ENCODE results near the gene SPAG9.

Gene SPAG9

DNA sequence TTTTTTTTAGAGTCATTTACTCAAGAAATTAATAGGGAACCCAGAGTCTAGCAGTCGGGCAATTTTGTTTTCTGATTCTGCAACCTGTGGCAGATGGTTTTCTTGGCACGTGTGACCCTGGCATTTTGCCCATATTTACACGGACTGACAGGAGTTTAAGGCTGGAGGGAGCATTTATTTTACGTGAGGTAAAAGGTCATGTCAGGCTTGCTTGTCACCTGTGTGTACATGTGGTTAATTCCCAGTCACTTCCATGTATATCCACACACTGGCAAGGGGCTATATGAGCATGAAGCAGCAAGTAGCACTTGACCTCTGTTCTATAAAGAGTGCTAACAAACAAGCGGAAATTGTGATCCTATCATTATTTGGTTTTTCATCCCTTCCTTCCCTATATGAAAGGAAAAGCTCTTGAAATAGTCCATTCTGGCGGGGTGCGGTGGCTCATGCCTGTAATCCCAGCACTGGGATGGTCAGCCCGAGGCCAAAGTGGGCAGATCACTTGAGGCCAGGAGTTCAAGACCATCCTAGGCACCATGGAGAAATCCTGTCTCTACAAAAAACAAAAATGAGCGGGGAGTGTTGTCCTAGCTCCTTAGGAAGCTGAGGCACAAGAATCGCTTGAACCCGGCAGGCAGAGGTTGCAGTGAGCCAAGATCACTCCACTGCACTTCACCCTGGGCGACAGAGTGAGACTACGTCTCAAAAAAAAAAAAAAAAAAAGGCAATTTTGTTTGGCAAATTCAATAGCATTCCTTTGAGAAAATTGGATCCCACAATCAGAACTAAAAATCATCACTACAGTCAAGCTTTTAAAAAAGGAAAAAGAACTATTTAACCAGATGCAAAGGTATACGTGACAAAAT lies 2.1 kb downstream of the SPAG9 start:
- Histone ChIP-seq H3K4me3 (ENCODE audit: low read depth, low read length) (peak overlapping the region; percentile 4), H3K4me1 (ENCODE audit: control insufficient read depth, insufficient read depth, low read length) (peaks cover 14% of the 10 kb centered on the region), H3K9me3 (ENCODE audit: control insufficient read depth, insufficient read depth, low read depth, low read length) (no peaks in the 10 kb centered on the region), H3K27ac (ENCODE audit: extremely low read depth, low read depth, low read length) (no peak overlapping the region; the same call in none of the 2 replicates), H3K36me3 (ENCODE audit: control insufficient read depth in 2 of 2, insufficient read depth in 1 of 2, low read length in 2 of 2) (no peaks in the 10 kb centered on the region; a peak in 1 of 3 replicates)
- CTCF ChIA-PET, result interaction anchor here (0.7 to 0.9 kb wide), 3 partner anchors 14 to 162 kb away, joined by 3 to 6 read pairs (median 3); partner anchors contain the start of gene NME1
- POLR2A ChIA-PET, result interaction anchor here (1.1 kb wide), 1 partner anchor 48 kb away, joined by 3 read pairs; the partner anchor contains the start of gene NME2
- TF ChIP-seq ZNF768 (tag by site-specific recombination; IDR thresholded peaks at IDR 0.05) (no peak), OSR2 (tag by site-specific recombination; IDR thresholded peaks at IDR 0.05) (peak; percentile 24; the same call in 1 of the 2 replicates), ZSCAN16 (tag by site-specific recombination; IDR thresholded peaks at IDR 0.05) (no peak), ZNF146 (tag by site-specific recombination; IDR thresholded peaks at IDR 0.05) (no peak), ZNF792 (tag by site-specific recombination; IDR thresholded peaks at IDR 0.05) (no peak), ZNF548 (tag by site-specific recombination; IDR thresholded peaks at IDR 0.05) (no peak), ZBTB1 (tag by site-specific recombination; IDR thresholded peaks at IDR 0.05) (no peak), ZNF626 (tag by site-specific recombination; IDR thresholded peaks at IDR 0.05) (no peak), FEZF1 (tag by site-specific recombination; IDR thresholded peaks at IDR 0.05) (peak; percentile 40; the same call in 1 of the 2 replicates), SP7 (tag by site-specific recombination; IDR thresholded peaks at IDR 0.05) (peak; percentile 94), ZNF423 (tag by site-specific recombination; IDR thresholded peaks at IDR 0.05) (no peak), ZNF48 (tag by site-specific recombination; IDR thresholded peaks at IDR 0.05) (no peak), KLF9 (tag by site-specific recombination; IDR thresholded peaks at IDR 0.05; ENCODE audit: low read depth) (no peak), ZXDB (tag by site-specific recombination; IDR thresholded peaks at IDR 0.05) (peak; percentile 36; the same call in 1 of the 2 replicates), ZNF600 (tag by site-specific recombination; IDR thresholded peaks at IDR 0.05) (no peak), SCRT2 (tag by site-specific recombination; IDR thresholded peaks at IDR 0.05) (peak; percentile 91), ZNF112 (tag by site-specific recombination; IDR thresholded peaks at IDR 0.05) (no peak), ZNF366 (tag by site-specific recombination; conservative IDR thresholded peaks at IDR 0.05) (peak; percentile 53), KLF10 (tag by site-specific recombination; IDR thresholded peaks at IDR 0.05) (peak; percentile 20; the same call in 1 of the 2 replicates), ZNF426 (tag by site-specific recombination; IDR thresholded peaks at IDR 0.05) (no peak), IKZF3 (tag by site-specific recombination; IDR thresholded peaks at IDR 0.05) (peak; percentile 53; the same call in 1 of the 2 replicates), BCL11A (tag by site-specific recombination; IDR thresholded peaks at IDR 0.05; ENCODE audit: low read depth) (0 out of 2 replicates have a peak, but pooled peaks have one; percentile 15), ZNF529 (tag by site-specific recombination; IDR thresholded peaks at IDR 0.05; ENCODE audit: insufficient replicate concordance) (no peak), SCRT1 (tag by site-specific recombination; IDR thresholded peaks at IDR 0.05; ENCODE audit: borderline replicate concordance) (peak; percentile 65; the same call in 1 of the 2 replicates)
- TF ChIP-seq, protein P1, sequence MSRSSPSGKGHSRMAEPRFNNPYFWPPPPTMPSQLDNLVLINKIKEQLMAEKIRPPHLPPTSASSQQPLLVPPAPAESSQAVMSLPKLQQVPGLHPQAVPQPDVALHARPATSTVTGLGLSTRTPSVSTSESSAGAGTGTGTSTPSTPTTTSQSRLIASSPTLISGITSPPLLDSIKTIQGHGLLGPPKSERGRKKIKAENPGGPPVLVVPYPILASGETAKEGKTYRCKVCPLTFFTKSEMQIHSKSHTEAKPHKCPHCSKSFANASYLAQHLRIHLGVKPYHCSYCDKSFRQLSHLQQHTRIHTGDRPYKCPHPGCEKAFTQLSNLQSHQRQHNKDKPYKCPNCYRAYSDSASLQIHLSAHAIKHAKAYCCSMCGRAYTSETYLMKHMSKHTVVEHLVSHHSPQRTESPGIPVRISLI (tag by site-specific recombination; IDR thresholded peaks at IDR 0.05), result 0 out of 2 replicates have a peak, but pooled peaks have one; percentile 39
- TF ChIP-seq, protein P2, sequence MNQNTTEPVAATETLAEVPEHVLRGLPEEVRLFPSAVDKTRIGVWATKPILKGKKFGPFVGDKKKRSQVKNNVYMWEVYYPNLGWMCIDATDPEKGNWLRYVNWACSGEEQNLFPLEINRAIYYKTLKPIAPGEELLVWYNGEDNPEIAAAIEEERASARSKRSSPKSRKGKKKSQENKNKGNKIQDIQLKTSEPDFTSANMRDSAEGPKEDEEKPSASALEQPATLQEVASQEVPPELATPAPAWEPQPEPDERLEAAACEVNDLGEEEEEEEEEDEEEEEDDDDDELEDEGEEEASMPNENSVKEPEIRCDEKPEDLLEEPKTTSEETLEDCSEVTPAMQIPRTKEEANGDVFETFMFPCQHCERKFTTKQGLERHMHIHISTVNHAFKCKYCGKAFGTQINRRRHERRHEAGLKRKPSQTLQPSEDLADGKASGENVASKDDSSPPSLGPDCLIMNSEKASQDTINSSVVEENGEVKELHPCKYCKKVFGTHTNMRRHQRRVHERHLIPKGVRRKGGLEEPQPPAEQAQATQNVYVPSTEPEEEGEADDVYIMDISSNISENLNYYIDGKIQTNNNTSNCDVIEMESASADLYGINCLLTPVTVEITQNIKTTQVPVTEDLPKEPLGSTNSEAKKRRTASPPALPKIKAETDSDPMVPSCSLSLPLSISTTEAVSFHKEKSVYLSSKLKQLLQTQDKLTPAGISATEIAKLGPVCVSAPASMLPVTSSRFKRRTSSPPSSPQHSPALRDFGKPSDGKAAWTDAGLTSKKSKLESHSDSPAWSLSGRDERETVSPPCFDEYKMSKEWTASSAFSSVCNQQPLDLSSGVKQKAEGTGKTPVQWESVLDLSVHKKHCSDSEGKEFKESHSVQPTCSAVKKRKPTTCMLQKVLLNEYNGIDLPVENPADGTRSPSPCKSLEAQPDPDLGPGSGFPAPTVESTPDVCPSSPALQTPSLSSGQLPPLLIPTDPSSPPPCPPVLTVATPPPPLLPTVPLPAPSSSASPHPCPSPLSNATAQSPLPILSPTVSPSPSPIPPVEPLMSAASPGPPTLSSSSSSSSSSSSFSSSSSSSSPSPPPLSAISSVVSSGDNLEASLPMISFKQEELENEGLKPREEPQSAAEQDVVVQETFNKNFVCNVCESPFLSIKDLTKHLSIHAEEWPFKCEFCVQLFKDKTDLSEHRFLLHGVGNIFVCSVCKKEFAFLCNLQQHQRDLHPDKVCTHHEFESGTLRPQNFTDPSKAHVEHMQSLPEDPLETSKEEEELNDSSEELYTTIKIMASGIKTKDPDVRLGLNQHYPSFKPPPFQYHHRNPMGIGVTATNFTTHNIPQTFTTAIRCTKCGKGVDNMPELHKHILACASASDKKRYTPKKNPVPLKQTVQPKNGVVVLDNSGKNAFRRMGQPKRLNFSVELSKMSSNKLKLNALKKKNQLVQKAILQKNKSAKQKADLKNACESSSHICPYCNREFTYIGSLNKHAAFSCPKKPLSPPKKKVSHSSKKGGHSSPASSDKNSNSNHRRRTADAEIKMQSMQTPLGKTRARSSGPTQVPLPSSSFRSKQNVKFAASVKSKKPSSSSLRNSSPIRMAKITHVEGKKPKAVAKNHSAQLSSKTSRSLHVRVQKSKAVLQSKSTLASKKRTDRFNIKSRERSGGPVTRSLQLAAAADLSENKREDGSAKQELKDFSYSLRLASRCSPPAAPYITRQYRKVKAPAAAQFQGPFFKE (tag by site-specific recombination; IDR thresholded peaks at IDR 0.05; ENCODE audit: borderline replicate concordance), result no peak
- TF ChIP-seq, protein P3, sequence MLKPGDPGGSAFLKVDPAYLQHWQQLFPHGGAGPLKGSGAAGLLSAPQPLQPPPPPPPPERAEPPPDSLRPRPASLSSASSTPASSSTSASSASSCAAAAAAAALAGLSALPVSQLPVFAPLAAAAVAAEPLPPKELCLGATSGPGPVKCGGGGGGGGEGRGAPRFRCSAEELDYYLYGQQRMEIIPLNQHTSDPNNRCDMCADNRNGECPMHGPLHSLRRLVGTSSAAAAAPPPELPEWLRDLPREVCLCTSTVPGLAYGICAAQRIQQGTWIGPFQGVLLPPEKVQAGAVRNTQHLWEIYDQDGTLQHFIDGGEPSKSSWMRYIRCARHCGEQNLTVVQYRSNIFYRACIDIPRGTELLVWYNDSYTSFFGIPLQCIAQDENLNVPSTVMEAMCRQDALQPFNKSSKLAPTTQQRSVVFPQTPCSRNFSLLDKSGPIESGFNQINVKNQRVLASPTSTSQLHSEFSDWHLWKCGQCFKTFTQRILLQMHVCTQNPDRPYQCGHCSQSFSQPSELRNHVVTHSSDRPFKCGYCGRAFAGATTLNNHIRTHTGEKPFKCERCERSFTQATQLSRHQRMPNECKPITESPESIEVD (tag by site-specific recombination; IDR thresholded peaks at IDR 0.05), result peak; percentile 43; the same call in 1 of the 2 replicates
